A673 (cell line): ENCODE data around the gene TMOD4.

Experiments used
- CTCF ChIP-seq: fragments of 300-800, 200-600 bp; sonication (generic); conservative IDR thresholded peaks from 2 replicates; pipeline ENCODE4 v1.5.1; 2017; ENCODE audit warnings: low read depth, mild to moderate bottlenecking, antibody characterized with exemption, low read length, moderate library complexity, mixed read lengths
- EZH2 ChIP-seq: fragments of 200-600 bp; sonication (generic); IDR thresholded peaks from 2 replicates; pipeline ENCODE4 v1.6.1; 2017; ENCODE audit warnings: borderline replicate concordance, low read depth, mild to moderate bottlenecking, mixed read lengths, antibody characterized with exemption, low read length; ENCODE audit not compliant: poor library complexity, severe bottlenecking

GRCh38 chr1:151145304-151146071, 30.3 kb downstream of the TMOD4 start:
- no peak for TF ChIP-seq CTCF
- no peak for TF ChIP-seq EZH2
